ENCODE measurements around the gene MAML3.

MAML3 gene

GRCh38 chr4:140004549-140004895 lies 149.5 kb downstream of the MAML3 start:
- DNase-seq (ENCODE audit: low read depth in 2 of 2): no peak

GRCh38 chr4:140003876-140004548 lies 150.0 kb downstream of the MAML3 start:
- no peak for DNase-seq (ENCODE audit: low read depth in 2 of 2)

GRCh38 chr4:140000232-140000631 lies 153.8 kb downstream of the MAML3 start:
- DNase-seq (ENCODE audit: low read depth in 2 of 2): no peak

- DNase-seq (ENCODE audit: low read depth in 2 of 2): peak; percentile 22 to 43
These were observed 164.9 kb downstream of the MAML3 start for GRCh38 chr4:139988863-139989765.

GRCh38 chr4:139987502-139987850 lies 166.5 kb downstream of the MAML3 start:
- peak; percentile 8 to 14 for DNase-seq (ENCODE audit: low read depth in 2 of 2)

GRCh38 chr4:139986689-139987501 lies 167.1 kb downstream of the MAML3 start:
- DNase-seq (ENCODE audit: low read depth in 2 of 2): no peak

- no peak for DNase-seq (ENCODE audit: low read depth in 2 of 2)
These were observed 167.9 kb downstream of the MAML3 start for GRCh38 chr4:139986106-139986505.

GRCh38 chr4:139985401-139985800 lies 168.6 kb downstream of the MAML3 start:
- DNase-seq (ENCODE audit: low read depth in 2 of 2): no peak

GRCh38 chr4:139984471-139984870 lies 169.5 kb downstream of the MAML3 start:
- no peak for DNase-seq (ENCODE audit: low read depth in 2 of 2)

- no peak for DNase-seq (ENCODE audit: low read depth in 2 of 2)
These were observed 175.3 kb downstream of the MAML3 start for GRCh38 chr4:139978692-139979091.

GRCh38 chr4:139977838-139978609 lies 176.0 kb downstream of the MAML3 start:
- no peak for DNase-seq (ENCODE audit: low read depth in 2 of 2)

- no peak for DNase-seq (ENCODE audit: low read depth in 2 of 2)
These were observed 178.1 kb downstream of the MAML3 start for GRCh38 chr4:139975830-139976272.

GRCh38 chr4:139973616-139974015 lies 180.4 kb downstream of the MAML3 start:
- DNase-seq (ENCODE audit: low read depth in 2 of 2): no peak

- DNase-seq (ENCODE audit: low read depth in 2 of 2): no peak
These were observed 181.0 kb downstream of the MAML3 start for GRCh38 chr4:139973015-139973414.

GRCh38 chr4:139972305-139972704 lies 181.7 kb downstream of the MAML3 start:
- no peak for DNase-seq (ENCODE audit: low read depth in 2 of 2)

GRCh38 chr4:139971111-139971510 lies 182.9 kb downstream of the MAML3 start:
- no peak for DNase-seq (ENCODE audit: low read depth in 2 of 2)

GRCh38 chr4:139969635-139970266 lies 184.2 kb downstream of the MAML3 start:
- no peak for DNase-seq (ENCODE audit: low read depth in 2 of 2)

GRCh38 chr4:139968831-139969230 lies 185.2 kb downstream of the MAML3 start:
- DNase-seq (ENCODE audit: low read depth in 2 of 2): no peak

- DNase-seq (ENCODE audit: low read depth in 2 of 2): no peak
These were observed 187.6 kb downstream of the MAML3 start for GRCh38 chr4:139966383-139966782.

GRCh38 chr4:139965789-139966188 lies 188.2 kb downstream of the MAML3 start:
- no peak for DNase-seq (ENCODE audit: low read depth in 2 of 2)

- DNase-seq (ENCODE audit: low read depth in 2 of 2): no peak
These were observed 190.3 kb downstream of the MAML3 start for GRCh38 chr4:139963708-139964107.

All from stimulated activated CD4-positive, alpha-beta T cell treated with anti-CD3 and anti-CD28 coated beads, Interleukin-15, amount 100 ng/mL, for 48 hours (primary cell).